Umbilical cord (tissue), 2 donors: ENCODE measurements around the gene ITPKB. TPM values are rescaled to one million over a fixed set of nuclear protein-coding genes. Genes with fewer than 3 reads are reported as not detected.

Experiments used
- DNase-seq: peaks from one replicate; pipeline ENCODE4 v3.0.0-alpha.2; 2015; ENCODE audit warnings: low spot score
- total RNA-seq: library from RNA; depleted of rRNA; stranded (reverse); fragments of >200 nt; gene quantifications from one replicate; pipeline ENCODE4 v1.2.3, GENCODE V29; 2014; ENCODE audit warnings: low replicate concordance; ENCODE audit not compliant: insufficient read depth

ITPKB gene
- total RNA-seq, 1 donor from 2014 or later = 15.4 TPM

- no peak for DNase-seq
Observed at GRCh38 chr1:226685196-226685820, 53.8 kb downstream of the ITPKB start.

DNA sequence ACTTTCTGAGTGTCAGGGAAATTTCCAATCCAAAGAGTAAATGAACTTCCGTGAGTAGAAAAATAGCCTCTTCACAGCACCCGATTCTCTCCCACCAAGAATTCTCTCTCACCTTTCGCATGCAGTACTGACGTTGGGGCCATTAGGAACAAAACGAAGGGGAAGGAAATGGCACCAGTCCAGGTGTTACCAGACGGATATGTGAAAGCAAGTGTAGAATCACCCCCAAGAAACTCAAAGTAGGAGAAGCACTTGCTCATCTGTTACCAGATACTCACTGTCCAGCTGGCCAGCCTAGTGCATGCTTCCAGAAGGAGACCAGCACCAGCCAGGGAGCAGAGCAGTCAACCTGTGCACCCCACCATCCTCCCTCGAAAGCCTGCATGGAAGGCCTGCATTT is 55.1 kb downstream of the ITPKB start:
- no peak for DNase-seq

DNA sequence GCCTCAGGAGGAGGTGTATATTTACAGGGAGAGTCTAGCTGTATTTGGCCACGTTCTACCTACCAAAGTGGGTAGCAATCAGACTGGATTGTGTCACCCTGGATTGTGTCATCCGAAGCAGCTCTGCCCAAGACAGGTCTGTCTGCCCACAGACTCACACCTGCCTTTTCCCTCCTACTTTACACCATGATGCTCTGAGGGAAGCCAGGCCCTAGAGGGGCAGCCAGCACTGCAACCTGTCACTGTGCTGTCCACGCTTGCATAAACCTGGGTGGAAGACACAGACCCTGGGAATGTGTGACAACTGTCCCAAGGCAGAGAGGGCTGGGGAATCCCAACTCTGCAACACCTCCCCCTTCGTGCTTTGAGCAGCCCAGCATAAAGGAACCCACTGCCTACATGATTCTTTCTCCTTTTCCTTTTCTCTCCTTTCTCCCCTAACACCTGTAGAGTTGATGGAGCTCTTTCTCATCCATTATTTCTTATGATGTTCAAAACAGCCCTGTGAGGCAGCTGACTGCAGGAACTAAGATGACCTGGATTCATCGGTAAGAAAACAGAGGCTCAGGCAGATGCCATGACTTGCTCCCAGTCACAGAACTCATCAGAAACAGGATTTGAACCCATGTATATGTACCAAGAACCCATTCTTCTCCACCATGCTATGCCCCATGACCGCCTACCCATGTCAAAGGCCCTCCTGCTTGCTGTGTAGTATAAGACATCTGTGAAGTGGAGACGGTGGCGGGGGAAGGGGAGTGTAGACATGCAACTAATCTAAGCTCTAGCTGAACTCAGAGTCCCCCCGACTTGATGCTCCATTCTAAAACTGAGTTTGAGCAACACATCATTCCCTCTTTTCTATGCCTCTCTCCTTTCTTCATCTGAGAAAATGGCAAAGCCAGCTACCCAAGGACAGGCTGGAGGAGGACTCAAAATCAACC is 55.9 kb downstream of the ITPKB start:
- no peak for DNase-seq

- peak; percentile 47 for DNase-seq
Observed at GRCh38 chr1:226681652-226682493, 57.2 kb downstream of the ITPKB start.

- no peak for DNase-seq
Observed at GRCh38 chr1:226680653-226681052, 58.4 kb downstream of the ITPKB start.

- peak; percentile 92 for DNase-seq
Observed at GRCh38 chr1:226679853-226680516, 59.1 kb downstream of the ITPKB start.

DNA sequence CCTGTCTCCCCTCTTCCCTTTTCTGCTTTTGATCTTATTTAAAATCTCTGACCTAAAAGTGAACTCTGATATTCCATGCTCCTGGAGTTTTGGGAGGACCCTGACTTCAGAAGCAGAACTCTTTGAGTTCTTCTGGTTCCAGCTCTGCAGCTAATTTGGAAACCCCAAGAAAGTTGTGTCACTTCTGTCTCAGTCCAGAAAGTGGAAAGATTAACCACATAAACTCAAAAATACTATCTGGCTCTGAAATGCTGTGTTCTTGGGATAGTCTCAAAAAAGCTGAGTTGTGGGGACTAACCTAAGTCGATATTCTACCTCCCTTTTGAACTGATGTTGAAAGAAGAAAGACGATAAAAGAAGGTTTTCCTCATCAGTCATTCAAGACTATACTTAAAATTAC is 59.8 kb downstream of the ITPKB start:
- no peak for DNase-seq

- no peak for DNase-seq
Observed at GRCh38 chr1:226678701-226679100, 60.4 kb downstream of the ITPKB start.

DNA sequence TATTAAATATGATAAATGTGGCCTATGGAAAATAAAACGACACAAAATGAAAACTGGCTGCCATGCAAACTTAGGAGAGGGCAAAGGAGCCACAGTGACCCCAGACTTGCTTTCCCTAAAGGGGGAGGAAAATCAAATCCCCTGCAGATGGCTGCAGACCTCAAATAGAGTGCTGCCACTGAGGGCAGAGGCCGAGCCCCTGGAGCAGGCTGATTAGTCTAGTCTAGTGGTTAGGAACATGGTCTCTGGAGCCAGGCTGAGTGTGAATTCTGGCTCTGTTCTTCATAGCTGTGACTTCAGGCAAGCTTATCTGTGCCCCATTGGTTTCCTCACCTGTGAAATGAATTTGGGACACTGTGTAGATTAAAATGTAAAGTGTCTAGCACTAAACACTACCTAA is 60.8 kb downstream of the ITPKB start:
- DNase-seq = no peak

DNA sequence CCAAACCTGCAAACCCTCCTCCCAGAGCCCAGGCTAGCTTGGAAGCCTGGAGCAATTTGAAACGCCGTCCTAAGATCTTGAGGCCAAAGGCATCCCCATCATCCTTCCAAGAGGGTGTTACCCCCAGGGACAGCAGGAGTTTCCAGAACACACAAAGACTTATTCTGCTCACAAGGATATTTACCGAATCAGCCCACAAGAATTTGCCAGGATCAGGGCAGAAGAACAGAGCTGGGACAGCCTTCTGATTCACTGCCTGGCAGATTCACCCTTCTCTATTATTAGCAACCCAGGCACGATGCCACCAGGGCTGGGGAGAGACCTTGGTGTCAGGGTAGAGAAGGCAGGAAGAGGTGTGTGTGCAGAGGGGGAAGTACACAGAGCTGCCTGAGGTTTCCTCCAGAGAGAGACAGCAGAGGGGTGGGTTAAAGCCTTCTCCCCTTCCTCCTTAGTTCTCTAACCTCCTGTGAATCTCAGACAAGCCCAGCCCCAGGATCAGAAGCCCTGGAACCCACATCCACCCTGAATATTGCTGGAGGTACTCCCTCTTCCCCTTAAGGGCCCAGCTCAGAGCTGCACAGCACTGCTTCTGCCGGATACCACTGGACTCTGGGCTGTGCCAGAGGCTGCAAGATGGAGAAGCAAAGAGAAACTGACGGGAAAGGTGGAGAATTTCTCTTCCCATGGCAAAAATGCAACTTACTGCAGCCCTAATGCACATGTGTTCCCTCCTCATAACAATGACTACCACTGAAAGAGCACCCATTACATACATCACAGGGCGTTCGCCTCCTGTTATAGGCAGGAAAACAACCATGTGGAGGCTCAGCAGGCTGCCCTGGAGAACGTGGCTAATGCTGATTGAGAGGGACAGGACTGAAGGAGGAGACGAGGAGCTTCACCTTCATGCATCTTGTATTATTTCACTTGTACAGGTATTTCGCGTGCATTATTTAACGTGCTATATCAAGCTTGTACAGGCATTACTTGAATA is 61.8 kb downstream of the ITPKB start:
- peak; percentile 91 for DNase-seq

- no peak for DNase-seq
Observed at GRCh38 chr1:226676381-226676780, 62.7 kb downstream of the ITPKB start.

- DNase-seq = no peak
Observed at GRCh38 chr1:226675715-226676357, 63.2 kb downstream of the ITPKB start.

DNA sequence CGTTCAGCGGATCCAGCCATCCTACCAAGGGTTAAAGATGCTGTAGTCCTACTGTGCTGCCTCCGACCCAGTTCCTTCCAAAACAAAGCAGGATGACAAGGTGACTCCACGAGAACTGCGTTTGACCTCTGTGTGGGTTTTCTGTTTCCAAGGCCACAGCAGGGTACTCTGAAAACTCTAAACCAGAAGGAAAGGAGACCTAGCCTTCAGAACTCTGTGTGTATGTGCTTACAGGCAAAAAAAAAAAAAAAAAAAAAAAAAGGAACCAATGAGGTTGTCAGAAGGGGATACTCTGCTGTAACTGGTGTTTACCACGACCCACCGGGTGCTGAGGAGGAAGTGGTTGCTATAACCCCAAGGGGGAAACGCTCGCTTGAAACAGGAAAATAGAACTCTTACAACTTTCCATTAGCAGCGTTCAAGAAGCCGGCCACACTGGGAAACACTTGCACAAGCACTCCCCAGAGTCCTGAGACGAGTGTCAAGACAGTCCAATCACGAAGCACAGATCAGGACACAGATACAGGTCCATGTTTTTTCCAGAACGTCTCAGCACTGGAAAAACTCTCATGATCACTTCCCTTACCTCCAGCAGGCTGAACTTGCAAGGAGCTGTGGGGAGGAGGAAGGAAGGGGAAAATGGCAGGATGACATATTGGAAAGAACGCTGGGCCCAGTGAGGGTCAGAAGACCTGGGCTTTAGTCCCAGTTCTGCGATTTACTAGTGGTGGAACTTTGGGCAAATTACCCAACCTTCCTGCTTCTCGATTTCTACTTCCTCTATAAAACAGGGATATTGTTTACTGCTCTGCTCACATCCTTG is 64.0 kb downstream of the ITPKB start:
- DNase-seq = peak; percentile 58

- DNase-seq = no peak
Observed at GRCh38 chr1:226672339-226672762, 66.7 kb downstream of the ITPKB start.

DNA sequence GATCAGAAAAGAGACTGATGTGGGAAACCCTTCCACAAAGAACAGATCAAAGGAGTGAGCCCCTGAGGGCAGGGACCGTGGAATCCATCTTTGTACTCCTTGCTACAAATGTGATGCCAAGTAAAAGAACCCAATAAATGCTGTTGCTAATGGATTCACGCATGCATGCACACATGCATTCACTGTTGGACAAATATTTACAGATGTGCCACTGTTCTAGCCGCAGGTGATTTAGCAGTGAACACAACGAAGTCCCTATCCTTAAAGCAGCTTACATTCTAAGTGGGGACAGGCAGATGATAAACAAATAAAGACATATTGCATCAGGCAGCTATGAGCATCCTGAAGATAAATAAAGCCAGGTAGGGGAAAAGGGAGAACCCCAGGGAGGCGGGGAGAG is 67.8 kb downstream of the ITPKB start:
- DNase-seq = no peak

DNA sequence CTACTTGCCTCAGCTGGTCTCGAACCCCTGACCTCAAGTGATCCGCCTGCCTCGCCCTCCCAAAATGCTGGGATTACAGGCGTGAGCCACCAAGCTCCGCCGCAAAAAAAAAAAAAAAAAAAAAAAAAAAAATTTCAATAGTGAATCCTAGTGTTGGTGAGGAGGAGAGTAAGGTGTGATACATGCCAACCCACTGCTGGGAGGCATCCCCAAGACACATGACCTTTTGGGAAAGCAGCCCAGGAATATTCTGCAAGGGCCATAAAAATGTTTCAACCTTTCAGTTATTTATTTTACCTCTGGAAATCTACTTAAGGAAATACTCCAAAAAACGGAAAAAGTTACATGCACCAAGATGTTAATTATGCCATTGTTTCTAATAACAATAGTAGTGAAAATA is 69.0 kb downstream of the ITPKB start:
- no peak for DNase-seq

- DNase-seq = no peak
Observed at GRCh38 chr1:226668173-226668560, 70.9 kb downstream of the ITPKB start.

DNA sequence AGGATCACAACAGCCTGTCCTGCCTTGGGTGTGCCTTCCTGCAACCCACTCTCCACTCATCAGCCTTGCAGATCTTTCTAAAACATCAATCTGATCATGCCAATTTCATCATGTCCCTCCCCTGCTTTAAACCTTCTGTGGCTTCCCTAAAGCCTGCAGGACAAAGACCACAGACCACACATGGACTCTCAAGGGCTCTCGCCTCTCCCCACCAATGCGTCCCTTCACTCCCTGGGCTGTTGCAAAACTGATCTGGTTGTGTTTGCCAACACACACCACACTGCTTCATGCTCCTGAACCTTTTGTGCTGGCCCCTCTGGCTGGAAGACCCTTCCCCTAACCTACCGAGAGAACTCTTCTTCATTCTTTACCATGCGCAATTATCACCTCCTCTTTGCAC is 72.4 kb downstream of the ITPKB start:
- no peak for DNase-seq

DNA sequence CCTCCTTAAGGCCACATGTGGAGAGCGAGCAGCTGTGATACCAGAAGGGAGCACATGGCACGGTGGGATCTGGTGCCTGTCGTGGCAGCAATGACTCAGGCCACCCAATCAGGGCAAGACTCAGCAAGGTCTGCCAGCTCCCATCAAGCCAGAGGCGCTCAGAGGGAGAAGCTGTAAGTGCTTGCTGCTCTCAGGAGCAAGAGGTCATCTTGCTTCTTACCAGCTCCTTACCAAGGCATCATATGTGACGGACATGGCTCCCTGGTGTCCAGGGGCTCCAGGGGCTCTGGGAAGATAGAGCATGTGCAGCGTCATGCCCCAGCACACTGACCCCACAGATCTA is 72.9 kb downstream of the ITPKB start:
- DNase-seq = no peak
